Measurements from ENCODE around the gene ABCF1. TPM values are rescaled to one million over a fixed set of nuclear protein-coding genes. Genes with fewer than 3 reads are reported as not detected.
A peak's percentile ranks its signal among the peaks of the same experiment; 100 is the strongest.

ABCF1 gene
- total and polyA plus RNA-seq, 4 donors: 25.8 to 55.4 (median 36.2) TPM

GRCh38 chr6:30610065-30610464 is 38.8 kb downstream of the ABCF1 start:
- H3K27ac ChIP-seq (ENCODE audit: low read depth in 1 of 2, low read length in 1 of 2): no peak overlapping the region
- TF ChIP-seq CTCF (IDR thresholded peaks at IDR 0.05; ENCODE audit: control extremely low read depth, extremely low read depth): no peak
- DNase-seq (no peak), ATAC-seq (ENCODE audit: insufficient read depth, low FRiP score) (no peak)
- no peaks in the 10 kb centered on the region for H3K9me3 ChIP-seq (ENCODE audit: control insufficient read depth in 4 of 4, insufficient read depth in 3 of 4, low read length in 3 of 4)
- no peak overlapping the region for H3K4me3 ChIP-seq
- H3K36me3 ChIP-seq (ENCODE audit: control insufficient read depth in 4 of 4, insufficient read depth in 4 of 4, low read length in 4 of 4): peaks cover 27 to 35% (median 32%) of the 10 kb centered on the region in 4 donors
- WGBS, 2 donors: 79 to 86% methylated on average over 4 of the region's 4 CpGs
- no peak overlapping the region for H3K9ac ChIP-seq (ENCODE audit: insufficient read depth in 1 of 2, low read length in 2 of 2)
- H3K4me1 ChIP-seq (ENCODE audit: control insufficient read depth in 5 of 5, insufficient read depth in 5 of 5, low read length in 5 of 5): peaks cover 0 to 32% (median 20%) of the 10 kb centered on the region in 5 donors
- H3K27me3 ChIP-seq (ENCODE audit: control insufficient read depth in 3 of 3, insufficient read depth in 3 of 3, low read length in 2 of 3): no peaks in the 10 kb centered on the region

GRCh38 chr6:30611150-30611855 is 40.1 kb downstream of the ABCF1 start:
- peaks cover 0 to 32% (median 20%) of the 10 kb centered on the region in 5 donors for H3K4me1 ChIP-seq (ENCODE audit: control insufficient read depth in 5 of 5, insufficient read depth in 5 of 5, low read length in 5 of 5)
- H3K27ac ChIP-seq (ENCODE audit: low read depth in 1 of 2, low read length in 1 of 2): no peak overlapping the region
- H3K9ac ChIP-seq (ENCODE audit: insufficient read depth in 1 of 2, low read length in 2 of 2): peak overlapping the region; percentile 11 to 30
- no peak for TF ChIP-seq CTCF (IDR thresholded peaks at IDR 0.05; ENCODE audit: control extremely low read depth, extremely low read depth)
- DNase-seq (no peak), ATAC-seq (ENCODE audit: insufficient read depth, low FRiP score) (no peak)
- H3K27me3 ChIP-seq (ENCODE audit: control insufficient read depth in 3 of 3, insufficient read depth in 3 of 3, low read length in 2 of 3): no peaks in the 10 kb centered on the region
- no peak overlapping the region for H3K4me3 ChIP-seq
- H3K36me3 ChIP-seq (ENCODE audit: control insufficient read depth in 4 of 4, insufficient read depth in 4 of 4, low read length in 4 of 4): peaks cover 20 to 38% (median 27%) of the 10 kb centered on the region in 4 donors
- 72 to 77% methylated on average over 9 of the region's 9 CpGs for WGBS, 2 donors
- H3K9me3 ChIP-seq (ENCODE audit: control insufficient read depth in 4 of 4, insufficient read depth in 3 of 4, low read length in 3 of 4): no peaks in the 10 kb centered on the region

DNA sequence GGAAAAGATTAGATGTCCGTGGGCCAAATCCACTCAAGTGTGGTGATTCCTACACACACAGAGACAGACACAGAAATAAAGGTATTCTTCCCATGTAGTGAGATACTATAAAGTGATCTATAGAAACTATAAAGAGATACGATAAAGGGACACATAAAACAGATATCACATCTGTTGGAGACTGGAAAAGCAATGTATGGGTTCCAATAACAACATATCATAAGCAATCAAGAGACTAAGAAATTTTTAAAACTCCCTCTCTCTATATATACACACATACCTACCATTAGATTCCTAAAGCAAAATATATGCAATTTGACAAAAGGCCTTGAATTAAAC is 40.6 kb downstream of the ABCF1 start:
- no peak for ATAC-seq (ENCODE audit: insufficient read depth, low FRiP score)
- TF ChIP-seq CTCF (IDR thresholded peaks at IDR 0.05; ENCODE audit: control extremely low read depth, extremely low read depth): no peak
- no peaks in the 10 kb centered on the region for H3K27me3 ChIP-seq (ENCODE audit: control insufficient read depth in 3 of 3, insufficient read depth in 3 of 3, low read length in 2 of 3)
- no peak overlapping the region for H3K4me3 ChIP-seq
- H3K9me3 ChIP-seq (ENCODE audit: control insufficient read depth in 4 of 4, insufficient read depth in 3 of 4, low read length in 3 of 4): no peaks in the 10 kb centered on the region
- H3K27ac ChIP-seq (ENCODE audit: low read depth in 1 of 2, low read length in 1 of 2): no peak overlapping the region
- H3K4me1 ChIP-seq (ENCODE audit: control insufficient read depth in 5 of 5, insufficient read depth in 5 of 5, low read length in 5 of 5): peaks cover 0 to 32% (median 20%) of the 10 kb centered on the region in 5 donors
- H3K36me3 ChIP-seq (ENCODE audit: control insufficient read depth in 4 of 4, insufficient read depth in 4 of 4, low read length in 4 of 4): peaks cover 18 to 38% (median 27%) of the 10 kb centered on the region in 4 donors
- DNase-seq: no peak
- WGBS, 2 donors: 77 to 93% methylated on average over 2 of the region's 2 CpGs
- peak overlapping the region in 1 of 2 donors; percentile 11 for H3K9ac ChIP-seq (ENCODE audit: insufficient read depth in 1 of 2, low read length in 2 of 2)
